ENCODE data around the gene SDSL.
A peak's percentile ranks its signal among the peaks of the same experiment; 100 is the strongest.

SDSL gene

DNA sequence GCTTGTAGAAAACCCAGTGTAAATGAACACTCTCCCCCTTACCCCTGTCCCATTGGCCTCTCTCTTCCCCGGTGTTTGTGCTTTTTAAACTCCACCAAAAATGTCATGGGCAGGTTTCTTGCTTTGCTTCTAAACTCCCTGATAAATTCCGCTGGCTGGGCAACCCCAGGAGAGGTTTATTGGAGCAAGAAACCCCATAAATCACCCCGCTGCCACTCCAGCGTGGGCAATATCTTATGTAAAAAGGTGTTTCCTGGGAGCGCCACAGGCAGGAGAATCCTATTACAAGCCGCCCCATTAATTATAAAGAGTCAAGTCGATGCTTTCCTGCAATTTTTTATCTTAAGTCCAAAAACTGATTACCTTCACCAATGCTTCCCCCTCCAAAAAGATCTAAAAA is 26.7 kb downstream of the SDSL start:
- DNase-seq (ENCODE audit: low read depth in 1 of 2, low spot score in 1 of 2), result no peak

- no peak for DNase-seq (ENCODE audit: low read depth in 1 of 2, low spot score in 1 of 2)
Measured at GRCh38 chr12:113449299-113449698, 27.1 kb downstream of the SDSL start.

- no peak for DNase-seq (ENCODE audit: low read depth in 1 of 2, low spot score in 1 of 2)
Measured at GRCh38 chr12:113449839-113450238, 27.7 kb downstream of the SDSL start.

DNA sequence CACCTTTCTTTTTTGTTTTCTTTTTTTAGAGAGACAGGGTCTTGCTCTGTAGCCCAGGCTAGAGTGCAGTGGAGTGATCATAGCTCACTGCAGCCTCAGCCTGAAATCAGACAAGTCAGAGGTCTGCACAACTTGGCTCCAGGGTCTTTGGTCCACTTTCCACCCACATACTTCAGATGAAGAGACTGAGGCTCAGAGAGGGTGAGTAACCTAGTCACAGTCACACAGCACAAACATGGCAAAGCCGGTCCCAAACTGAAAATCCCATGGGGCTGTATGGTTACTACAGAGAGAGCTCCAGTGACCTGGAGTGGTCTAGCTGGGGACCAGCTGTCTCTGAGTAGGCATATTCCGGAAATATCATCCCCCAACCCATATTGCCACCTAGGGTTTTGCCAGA is 30.3 kb downstream of the SDSL start:
- no peak for DNase-seq (ENCODE audit: low read depth in 1 of 2, low spot score in 1 of 2)

DNA sequence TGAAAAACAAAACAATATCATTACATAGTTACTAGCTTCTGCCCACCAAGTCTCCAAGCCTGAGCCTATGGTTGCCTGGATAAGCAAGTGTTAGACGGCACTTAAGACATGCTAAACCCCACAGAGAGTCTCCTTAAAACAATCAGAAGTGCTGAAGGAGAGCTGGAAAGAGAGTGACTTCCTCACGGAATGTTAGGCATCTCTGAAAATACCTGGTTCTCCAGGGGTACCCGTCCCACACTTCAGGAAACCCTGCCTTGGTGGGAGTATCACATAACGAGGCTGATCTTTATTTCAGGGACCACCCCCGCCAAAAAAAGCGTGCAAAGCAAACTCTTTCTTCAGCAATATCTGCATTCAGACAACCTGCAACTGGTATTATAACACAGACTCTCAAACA is 31.1 kb downstream of the SDSL start:
- DNase-seq (ENCODE audit: low read depth in 1 of 2, low spot score in 1 of 2), result no peak

DNA sequence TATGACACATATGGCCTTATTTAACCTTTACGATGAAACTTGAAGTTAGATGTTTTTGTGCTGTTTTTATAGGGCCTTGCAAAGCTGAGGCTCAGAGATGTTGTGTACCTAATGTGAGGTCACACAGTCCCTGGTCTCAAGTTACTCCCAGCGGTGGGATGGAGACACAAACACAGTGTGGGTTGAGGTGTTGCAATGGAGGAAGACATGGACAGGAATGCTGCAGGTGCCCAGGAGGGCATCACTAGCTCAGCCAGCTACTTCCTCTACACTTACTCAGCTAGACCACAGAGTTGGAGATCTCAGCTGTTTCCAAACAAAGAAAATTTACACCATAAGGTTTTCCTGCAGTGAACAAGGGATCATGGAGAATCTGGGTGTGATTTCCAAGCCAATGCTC is 34.0 kb downstream of the SDSL start:
- no peak for DNase-seq (ENCODE audit: low read depth in 1 of 2, low spot score in 1 of 2)

DNA sequence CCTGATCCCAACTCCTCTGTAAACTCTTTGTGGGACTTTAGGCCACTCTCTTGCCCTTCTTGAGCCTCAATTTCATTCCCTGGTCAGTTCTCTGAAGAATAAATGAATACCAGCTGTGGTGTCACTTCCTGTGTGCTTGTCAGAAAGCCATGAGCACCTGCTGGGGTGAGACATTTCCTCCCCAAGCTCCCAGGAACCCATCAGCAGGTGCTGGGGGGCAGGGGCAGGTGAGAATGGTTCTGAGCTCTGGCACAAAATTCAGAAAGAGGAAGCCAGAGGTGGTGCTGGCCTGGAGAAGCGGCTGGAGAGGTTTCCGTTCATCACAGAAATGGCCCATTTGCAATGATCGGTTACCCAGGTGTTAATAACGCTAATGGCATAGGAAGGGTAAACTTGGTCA is 34.6 kb downstream of the SDSL start:
- no peak for DNase-seq (ENCODE audit: low read depth in 1 of 2, low spot score in 1 of 2)

- DNase-seq (ENCODE audit: low read depth in 1 of 2, low spot score in 1 of 2), result no peak
Measured at GRCh38 chr12:113457185-113457584, 35.0 kb downstream of the SDSL start.

GRCh38 chr12:113457710-113458109 is 35.5 kb downstream of the SDSL start:
- DNase-seq (ENCODE audit: low read depth in 1 of 2, low spot score in 1 of 2), result no peak

GRCh38 chr12:113459981-113460380 is 37.8 kb downstream of the SDSL start:
- DNase-seq (ENCODE audit: low read depth in 1 of 2, low spot score in 1 of 2), result no peak

DNA sequence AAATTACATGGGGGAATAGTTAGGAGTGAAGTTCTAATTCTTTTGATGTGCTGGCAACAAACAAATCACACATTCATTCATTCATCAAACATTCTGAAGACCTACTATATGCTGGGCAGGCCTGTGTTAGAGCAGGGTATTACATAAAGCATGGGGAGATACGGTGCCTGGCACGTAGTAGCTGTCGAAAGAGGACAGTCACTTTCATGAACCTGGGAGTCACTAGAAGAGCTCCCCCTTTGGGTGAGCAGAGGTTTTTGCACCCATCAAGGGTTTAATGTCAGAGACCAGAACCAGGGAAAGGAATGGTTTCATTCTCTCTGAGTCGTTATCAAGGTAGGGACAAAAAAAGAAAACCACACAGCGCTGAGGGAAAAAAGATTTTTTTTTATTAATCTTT is 39.5 kb downstream of the SDSL start:
- no peak for DNase-seq (ENCODE audit: low read depth in 1 of 2, low spot score in 1 of 2)

- DNase-seq (ENCODE audit: low read depth in 1 of 2, low spot score in 1 of 2), result peak; percentile 18 to 60
Measured at GRCh38 chr12:113462117-113462774, 40.1 kb downstream of the SDSL start.

GRCh38 chr12:113462998-113463745 is 41.0 kb downstream of the SDSL start:
- DNase-seq (ENCODE audit: low read depth in 1 of 2, low spot score in 1 of 2), result no peak

DNA sequence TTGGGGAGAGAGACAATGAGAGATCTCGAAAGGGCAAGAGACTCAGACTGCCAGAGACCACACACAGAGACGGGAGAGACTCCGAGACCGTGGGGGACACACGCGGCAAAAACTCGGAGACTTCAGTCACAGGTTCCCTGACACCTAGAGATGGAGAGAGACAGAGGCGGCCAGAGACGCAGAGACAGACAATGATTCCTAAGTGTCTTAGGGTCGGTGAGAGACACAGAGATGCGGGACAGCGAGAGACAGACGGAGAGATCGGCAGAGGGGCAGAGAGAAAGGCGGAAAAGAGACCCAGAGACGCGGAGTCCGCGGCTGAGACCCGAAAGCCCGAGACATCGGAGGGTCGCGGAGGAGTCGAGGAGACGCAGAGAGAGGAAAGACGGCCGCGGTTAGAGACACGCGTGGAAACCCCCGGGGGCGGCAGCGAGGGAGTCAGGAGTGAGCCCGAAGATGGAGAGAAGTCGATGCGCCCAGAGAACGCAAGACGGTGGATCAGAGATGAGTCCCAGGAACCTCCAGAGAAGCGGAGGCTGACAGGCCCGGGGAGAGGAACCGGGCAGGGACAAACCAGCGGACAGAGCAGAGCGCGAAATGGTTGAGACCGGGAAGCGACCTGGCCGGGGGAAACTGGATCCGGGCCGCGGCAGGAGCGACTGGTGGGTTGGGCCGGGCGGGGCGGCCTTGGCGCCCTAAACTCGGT is 41.7 kb downstream of the SDSL start:
- DNase-seq (ENCODE audit: low read depth in 1 of 2, low spot score in 1 of 2), result no peak

GRCh38 chr12:113464452-113464775 is 42.2 kb downstream of the SDSL start:
- no peak for DNase-seq (ENCODE audit: low read depth in 1 of 2, low spot score in 1 of 2)

GRCh38 chr12:113464852-113465719 is 42.9 kb downstream of the SDSL start:
- DNase-seq (ENCODE audit: low read depth in 1 of 2, low spot score in 1 of 2), result no peak

- no peak for DNase-seq (ENCODE audit: low read depth in 1 of 2, low spot score in 1 of 2)
Measured at GRCh38 chr12:113465808-113466453, 43.8 kb downstream of the SDSL start.

- DNase-seq (ENCODE audit: low read depth in 1 of 2, low spot score in 1 of 2), result no peak
Measured at GRCh38 chr12:113466454-113467141, 44.4 kb downstream of the SDSL start.

DNA sequence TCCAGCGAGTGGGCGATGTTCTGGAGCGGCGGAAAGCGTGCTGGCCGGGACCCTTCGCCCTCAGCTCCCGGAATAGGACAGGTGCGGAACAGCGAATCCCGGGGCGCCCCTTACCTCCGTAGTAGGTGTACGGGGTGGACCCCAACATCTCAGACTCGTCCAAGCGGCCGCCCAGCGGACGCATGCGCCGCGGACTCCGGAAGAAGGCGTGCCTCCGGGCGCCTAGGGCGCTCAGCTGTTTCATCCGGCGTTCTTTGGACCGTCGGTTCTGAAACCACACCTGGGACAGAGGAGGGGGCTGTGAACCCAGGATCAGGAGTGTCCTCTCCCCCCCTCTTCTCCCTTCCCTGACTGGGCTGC is 44.9 kb downstream of the SDSL start:
- no peak for DNase-seq (ENCODE audit: low read depth in 1 of 2, low spot score in 1 of 2)
